H1 (cell line): ENCODE measurements around the gene MYORG. TPM values are rescaled to one million over a fixed set of nuclear protein-coding genes. Genes with fewer than 3 reads are reported as not detected.

ENCODE experiments used
- NANOG ChIP-seq: IDR thresholded peaks from 2 replicates; pipeline ENCODE4 v1.6.1; 2011; ENCODE audit warnings: low read length, low read depth, mild to moderate bottlenecking, inconsistent platforms; ENCODE audit not compliant: insufficient read depth, poor library complexity, severe bottlenecking
- TAF7 ChIP-seq: optimal IDR thresholded peaks from 2 replicates; pipeline ENCODE3; 2011; ENCODE audit warnings: low read depth, mild to moderate bottlenecking, inconsistent platforms, low read length, moderate library complexity, borderline replicate concordance
- polyA plus RNA-seq, 7 experiments: library from polyadenylated mRNA; depleted of rRNA in 3 of 7; stranded (reverse) in 5 of 7; unstranded in 2 of 7; fragments of >200 nt in 5 of 7; fragments of 200-250 nt in 2 of 7; gene quantifications; 1 replicate in 5 of 7; 2 replicates in 1 of 7; 4 replicates in 1 of 7; pipeline versions ENCODE4 v1.2.1 to v1.2.3, GENCODE V29; 2011 to 2013; ENCODE audit warnings: missing spikeins in 2 of 7, mixed read lengths in 2 of 7
- total RNA-seq: library from RNA; stranded (reverse); fragmentation: NEBNext Ultra II Directional; extraction: Animal tissue kit (Norgen Biotek cat#: 25700); gene quantifications from 2 replicates; pipeline ENCODE4 v1.2.1, GENCODE V29; 2021

Gene MYORG
- total and polyA plus RNA-seq, 2 of the 8 experiments (the other 6 are each of a cell fraction or from before 2014, with no cell fraction given): 1.2 to 5.9 TPM

DNA sequence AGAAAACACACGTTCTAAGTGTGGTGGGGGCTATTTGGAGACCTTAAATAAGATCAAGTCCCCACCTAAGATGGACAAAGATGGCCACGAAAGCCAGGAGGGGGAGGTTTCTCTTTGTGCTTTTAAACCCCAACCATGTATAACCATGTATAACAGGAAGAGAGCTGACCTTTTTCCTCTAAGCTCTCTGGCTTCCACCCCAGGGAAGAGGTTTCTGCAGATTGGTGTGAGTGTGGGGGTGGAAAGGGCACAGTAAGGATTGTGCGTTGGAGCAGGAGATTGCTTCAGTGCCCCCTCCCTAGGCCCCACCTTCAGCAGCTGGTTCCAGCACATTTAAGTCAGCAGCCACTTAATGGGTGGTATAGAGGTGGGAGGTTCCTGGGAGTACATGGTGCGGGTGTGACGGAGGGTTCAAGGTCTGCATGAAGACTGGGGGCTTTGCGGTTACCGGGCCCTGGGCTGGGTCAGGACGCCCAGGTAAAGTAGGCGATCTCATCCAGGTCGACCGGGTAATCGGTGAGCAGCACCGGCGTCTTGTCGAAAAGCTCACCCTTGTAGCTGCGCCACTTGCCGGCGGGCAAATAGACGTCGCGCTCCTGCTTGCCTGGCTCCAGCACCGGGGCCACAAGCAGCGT is 6.2 kb downstream of the MYORG start (continued):
- TF ChIP-seq TAF7 (no peak), NANOG (no peak)
